GM12878 (cell line): ENCODE data around the gene UBE2QL1. TPM values are rescaled to one million over a fixed set of nuclear protein-coding genes. Genes with fewer than 3 reads are reported as not detected.

Experiments
- BCL11A ChIP-seq: IDR thresholded peaks from 2 replicates; pipeline ENCODE4 v1.6.1; 2011; ENCODE audit warnings: low read depth, low read length
- CHD2 ChIP-seq: IDR thresholded peaks from 2 replicates; pipeline ENCODE4 v1.6.1; 2011; ENCODE audit warnings: low read depth, low read length, improper control_type of control experiment, borderline replicate concordance
- HDGF ChIP-seq: fragments of 450-650 bp; IDR thresholded peaks from 2 replicates; pipeline ENCODE4 v1.6.1; 2016; ENCODE audit warnings: antibody characterized with exemption
- RCOR1 ChIP-seq: conservative IDR thresholded peaks from 2 replicates; pipeline ENCODE4 v1.6.1; 2012; ENCODE audit warnings: low read depth, low read length, improper control_type of control experiment
- SMAD5 ChIP-seq: IDR thresholded peaks from 2 replicates; pipeline ENCODE4 v1.6.1; 2016; ENCODE audit warnings: antibody characterized with exemption, low read depth
- polyA plus RNA-seq, 11 experiments: library from polyadenylated mRNA; depleted of rRNA in 4 of 11; unstranded in 6 of 11; stranded (reverse) in 5 of 11; fragments of >200 nt; fragmentation: Nextera tagmentation in 4 of 11; fragmentation: Illumina TruSeq in 1 of 11; extraction: Ambion mirVana in 4 of 11; extraction: Trizol in 1 of 11; gene quantifications; 1 replicate in 1 of 11; 2 replicates in 10 of 11; pipeline versions ENCODE4 v1.2.1 to v1.2.3, GENCODE V29; 2011 to 2016; ENCODE audit warnings: inconsistent platforms in 2 of 11, missing spikeins in 2 of 11, low read depth in 1 of 11
- total RNA-seq, 4 experiments: library from RNA; depleted of rRNA in 3 of 4; stranded (reverse); fragments of >200 nt in 3 of 4; fragmentation: Illumina TruSeq in 1 of 4; extraction: Trizol in 1 of 4; gene quantifications; 2 replicates each; pipeline versions ENCODE4 v1.2.1 to v1.2.3, GENCODE V29; 2013 to 2021
- TF ChIP-seq, protein P1 (sequence below): fragments of 450-650 bp; IDR thresholded peaks from 2 replicates; pipeline ENCODE4 v1.6.1; 2016; ENCODE audit warnings: mild to moderate bottlenecking, moderate library complexity, borderline replicate concordance
- TF ChIP-seq, protein P2 (sequence below): fragments of 450-650 bp; IDR thresholded peaks from 2 replicates; pipeline ENCODE4 v1.6.1; 2018; ENCODE audit warnings: mild to moderate bottlenecking, low read depth, moderate library complexity; ENCODE audit not compliant: partially characterized antibody
- TF ChIP-seq, protein P3 (sequence below): fragments of 450-650 bp; formaldehyde crosslinking; IDR thresholded peaks from 2 replicates; pipeline ENCODE4 v1.4.0; 2022; ENCODE audit warnings: mild to moderate bottlenecking, moderate library complexity

The UBE2QL1 gene
- total and polyA plus RNA-seq, 10 of the 15 experiments (the other 5 are each of a cell fraction or from before 2014, with no cell fraction given) = 0.03 to 0.62 (median 0.04) TPM; not detected in 6

DNA sequence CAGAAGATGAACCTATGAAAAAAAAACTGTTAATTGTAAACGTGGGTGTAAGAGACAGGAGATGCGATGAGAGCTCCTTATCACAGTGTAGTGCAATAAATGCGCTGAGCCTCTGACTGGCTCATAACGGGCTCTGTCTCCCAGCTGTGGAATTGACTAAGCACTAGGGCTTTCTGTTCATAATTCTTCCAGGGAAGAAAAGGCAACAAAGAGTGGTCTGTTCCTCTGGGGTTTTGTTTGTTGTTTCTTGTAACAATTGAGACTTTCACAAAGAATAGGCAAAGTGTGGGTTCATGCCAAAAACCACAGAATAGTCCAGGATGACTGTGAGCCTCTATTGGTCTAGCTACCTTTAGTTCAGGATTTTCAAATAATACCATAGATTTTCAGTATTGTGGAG lies 39.4 kb downstream of the UBE2QL1 start (continued):
- no peak for TF ChIP-seq SMAD5
- TF ChIP-seq, protein P1, sequence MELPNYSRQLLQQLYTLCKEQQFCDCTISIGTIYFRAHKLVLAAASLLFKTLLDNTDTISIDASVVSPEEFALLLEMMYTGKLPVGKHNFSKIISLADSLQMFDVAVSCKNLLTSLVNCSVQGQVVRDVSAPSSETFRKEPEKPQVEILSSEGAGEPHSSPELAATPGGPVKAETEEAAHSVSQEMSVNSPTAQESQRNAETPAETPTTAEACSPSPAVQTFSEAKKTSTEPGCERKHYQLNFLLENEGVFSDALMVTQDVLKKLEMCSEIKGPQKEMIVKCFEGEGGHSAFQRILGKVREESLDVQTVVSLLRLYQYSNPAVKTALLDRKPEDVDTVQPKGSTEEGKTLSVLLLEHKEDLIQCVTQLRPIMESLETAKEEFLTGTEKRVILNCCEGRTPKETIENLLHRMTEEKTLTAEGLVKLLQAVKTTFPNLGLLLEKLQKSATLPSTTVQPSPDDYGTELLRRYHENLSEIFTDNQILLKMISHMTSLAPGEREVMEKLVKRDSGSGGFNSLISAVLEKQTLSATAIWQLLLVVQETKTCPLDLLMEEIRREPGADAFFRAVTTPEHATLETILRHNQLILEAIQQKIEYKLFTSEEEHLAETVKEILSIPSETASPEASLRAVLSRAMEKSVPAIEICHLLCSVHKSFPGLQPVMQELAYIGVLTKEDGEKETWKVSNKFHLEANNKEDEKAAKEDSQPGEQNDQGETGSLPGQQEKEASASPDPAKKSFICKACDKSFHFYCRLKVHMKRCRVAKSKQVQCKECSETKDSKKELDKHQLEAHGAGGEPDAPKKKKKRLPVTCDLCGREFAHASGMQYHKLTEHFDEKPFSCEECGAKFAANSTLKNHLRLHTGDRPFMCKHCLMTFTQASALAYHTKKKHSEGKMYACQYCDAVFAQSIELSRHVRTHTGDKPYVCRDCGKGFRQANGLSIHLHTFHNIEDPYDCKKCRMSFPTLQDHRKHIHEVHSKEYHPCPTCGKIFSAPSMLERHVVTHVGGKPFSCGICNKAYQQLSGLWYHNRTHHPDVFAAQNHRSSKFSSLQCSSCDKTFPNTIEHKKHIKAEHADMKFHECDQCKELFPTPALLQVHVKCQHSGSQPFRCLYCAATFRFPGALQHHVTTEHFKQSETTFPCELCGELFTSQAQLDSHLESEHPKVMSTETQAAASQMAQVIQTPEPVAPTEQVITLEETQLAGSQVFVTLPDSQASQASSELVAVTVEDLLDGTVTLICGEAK = no peak
- TF ChIP-seq, protein P2, sequence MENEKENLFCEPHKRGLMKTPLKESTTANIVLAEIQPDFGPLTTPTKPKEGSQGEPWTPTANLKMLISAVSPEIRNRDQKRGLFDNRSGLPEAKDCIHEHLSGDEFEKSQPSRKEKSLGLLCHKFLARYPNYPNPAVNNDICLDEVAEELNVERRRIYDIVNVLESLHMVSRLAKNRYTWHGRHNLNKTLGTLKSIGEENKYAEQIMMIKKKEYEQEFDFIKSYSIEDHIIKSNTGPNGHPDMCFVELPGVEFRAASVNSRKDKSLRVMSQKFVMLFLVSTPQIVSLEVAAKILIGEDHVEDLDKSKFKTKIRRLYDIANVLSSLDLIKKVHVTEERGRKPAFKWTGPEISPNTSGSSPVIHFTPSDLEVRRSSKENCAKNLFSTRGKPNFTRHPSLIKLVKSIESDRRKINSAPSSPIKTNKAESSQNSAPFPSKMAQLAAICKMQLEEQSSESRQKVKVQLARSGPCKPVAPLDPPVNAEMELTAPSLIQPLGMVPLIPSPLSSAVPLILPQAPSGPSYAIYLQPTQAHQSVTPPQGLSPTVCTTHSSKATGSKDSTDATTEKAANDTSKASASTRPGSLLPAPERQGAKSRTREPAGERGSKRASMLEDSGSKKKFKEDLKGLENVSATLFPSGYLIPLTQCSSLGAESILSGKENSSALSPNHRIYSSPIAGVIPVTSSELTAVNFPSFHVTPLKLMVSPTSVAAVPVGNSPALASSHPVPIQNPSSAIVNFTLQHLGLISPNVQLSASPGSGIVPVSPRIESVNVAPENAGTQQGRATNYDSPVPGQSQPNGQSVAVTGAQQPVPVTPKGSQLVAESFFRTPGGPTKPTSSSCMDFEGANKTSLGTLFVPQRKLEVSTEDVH = no peak
- no peak for TF ChIP-seq CHD2
- no peak for TF ChIP-seq HDGF
- TF ChIP-seq RCOR1 = no peak
- 0 out of 2 replicates have a peak, but pooled peaks have one; percentile 6 for TF ChIP-seq BCL11A
- TF ChIP-seq, protein P3, sequence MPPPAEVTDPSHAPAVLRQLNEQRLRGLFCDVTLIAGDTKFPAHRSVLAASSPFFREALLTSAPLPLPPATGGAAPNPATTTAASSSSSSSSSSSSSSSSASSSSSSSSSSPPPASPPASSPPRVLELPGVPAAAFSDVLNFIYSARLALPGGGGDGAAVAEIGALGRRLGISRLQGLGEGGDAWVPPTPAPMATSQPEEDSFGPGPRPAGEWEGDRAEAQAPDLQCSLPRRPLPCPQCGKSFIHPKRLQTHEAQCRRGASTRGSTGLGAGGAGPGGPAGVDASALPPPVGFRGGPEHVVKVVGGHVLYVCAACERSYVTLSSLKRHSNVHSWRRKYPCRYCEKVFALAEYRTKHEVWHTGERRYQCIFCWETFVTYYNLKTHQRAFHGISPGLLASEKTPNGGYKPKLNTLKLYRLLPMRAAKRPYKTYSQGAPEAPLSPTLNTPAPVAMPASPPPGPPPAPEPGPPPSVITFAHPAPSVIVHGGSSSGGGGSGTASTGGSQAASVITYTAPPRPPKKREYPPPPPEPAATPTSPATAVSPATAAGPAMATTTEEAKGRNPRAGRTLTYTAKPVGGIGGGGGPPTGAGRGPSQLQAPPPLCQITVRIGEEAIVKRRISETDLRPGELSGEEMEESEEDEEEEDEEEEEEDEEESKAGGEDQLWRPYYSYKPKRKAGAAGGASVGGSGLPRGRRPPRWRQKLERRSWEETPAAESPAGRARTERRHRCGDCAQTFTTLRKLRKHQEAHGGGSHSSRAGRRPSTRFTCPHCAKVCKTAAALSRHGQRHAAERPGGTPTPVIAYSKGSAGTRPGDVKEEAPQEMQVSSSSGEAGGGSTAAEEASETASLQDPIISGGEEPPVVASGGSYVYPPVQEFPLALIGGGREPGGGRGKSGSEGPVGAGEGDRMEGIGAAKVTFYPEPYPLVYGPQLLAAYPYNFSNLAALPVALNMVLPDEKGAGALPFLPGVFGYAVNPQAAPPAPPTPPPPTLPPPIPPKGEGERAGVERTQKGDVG (CRISPR knock-in tag) = no peak
- TF ChIP-seq, all 136 proteins: peak for 7
